SK-N-SH (cell line): ENCODE data around the gene CACNA1A. TPM values are rescaled to one million over a fixed set of nuclear protein-coding genes. Genes with fewer than 3 reads are reported as not detected.

ENCODE experiments used
- CTCF ChIA-PET: fragments of 300-600, 350-600 bp; formaldehyde crosslinking; extraction: SDS; loops from one replicate; lab custom pipeline; 2021; lab: Yijun Ruan, JAX
- POLR2A ChIA-PET: fragments of 350-600 bp; sonication (Branson Sonifier 250); formaldehyde crosslinking; extraction: SDS; loops from one replicate; lab custom pipeline; 2020; ENCODE audit warnings: antibody characterized with exemption, inconsistent platforms; lab: Yijun Ruan, JAX
- DNase-seq: peaks from one replicate; pipeline ENCODE4 v3.0.0; 2012
- H2AFZ ChIP-seq: fragments of 200-600 bp; sonication (generic); 2 replicates; pipeline ENCODE4 v1.8.1; 2016; ENCODE audit warnings: antibody characterized with exemption, mild to moderate bottlenecking, low read depth
- H3F3A ChIP-seq: fragments of 200-600 bp; sonication (generic); replicated peaks from 2 replicates; pipeline ENCODE3; 2016; ENCODE audit warnings: antibody characterized with exemption, mild to moderate bottlenecking; ENCODE audit not compliant: insufficient read depth
- H3K27ac ChIP-seq, 2 experiments: fragments of 200-500 bp in 1 of 2; fragments of 200-600 bp in 1 of 2; sonication (Bioruptor generic) in 1 of 2; sonication (generic), shearing (Covaris generic) in 1 of 2; 2 replicates each; pipeline versions ENCODE4 v1.5.1 to v1.6.1; 2014 to 2016; ENCODE audit warnings: low read depth in 2 of 2, inconsistent platforms in 1 of 2, low read length in 1 of 2, mild to moderate bottlenecking in 1 of 2, mixed read lengths in 1 of 2
- H3K27me3 ChIP-seq: fragments of 200-600 bp; sonication (generic), shearing (Covaris generic); 2 replicates; pipeline ENCODE4 v1.6.1; 2016; ENCODE audit warnings: mixed run types; ENCODE audit not compliant: insufficient read depth
- H3K36me3 ChIP-seq, 2 experiments: fragments of 200-500 bp in 1 of 2; fragments of 200-600 bp in 1 of 2; sonication (Bioruptor generic) in 1 of 2; sonication (generic) in 1 of 2; replicated peaks in 1 of 2; 2 replicates each; pipeline versions ENCODE3 to v1.5.1; 2014 to 2016; ENCODE audit warnings: low read length in 1 of 2, mild to moderate bottlenecking in 1 of 2; ENCODE audit not compliant: insufficient read depth in 2 of 2, control insufficient read depth in 1 of 2
- H3K4me1 ChIP-seq, 2 experiments: fragments of 200-500 bp in 1 of 2; fragments of 200-600 bp in 1 of 2; sonication (Bioruptor generic) in 1 of 2; sonication (generic), shearing (Covaris generic) in 1 of 2; 2 replicates each; pipeline versions ENCODE4 v1.5.1 to v1.6.1; 2014 to 2016; ENCODE audit warnings: low read depth in 1 of 2, low read length in 1 of 2, mixed run types in 1 of 2; ENCODE audit not compliant: insufficient read depth in 2 of 2, control insufficient read depth in 1 of 2
- H3K4me2 ChIP-seq: fragments of 200-600 bp; sonication (generic), shearing (Covaris generic); 2 replicates; pipeline ENCODE4 v1.6.1; 2017; ENCODE audit warnings: mixed run types
- H3K4me3 ChIP-seq, 2 experiments: fragments of 200-500 bp in 1 of 2; fragments of 200-600 bp in 1 of 2; sonication (Bioruptor generic) in 1 of 2; sonication (generic), shearing (Covaris generic) in 1 of 2; 2 replicates each; pipeline versions ENCODE4 v1.5.1 to v1.8.1; 2014 to 2016; ENCODE audit warnings: low read depth in 2 of 2, inconsistent platforms in 1 of 2, low read length in 1 of 2, mild to moderate bottlenecking in 1 of 2, mixed read lengths in 1 of 2, moderate library complexity in 1 of 2
- H3K79me2 ChIP-seq: fragments of 200-600 bp; sonication (generic); 2 replicates; pipeline ENCODE4 v1.8.1; 2017; ENCODE audit warnings: mild to moderate bottlenecking; ENCODE audit not compliant: insufficient read depth
- H3K9ac ChIP-seq: fragments of 200-600 bp; sonication (generic); 2 replicates; pipeline ENCODE4 v1.6.1; 2017; ENCODE audit warnings: mixed run types
- H3K9me2 ChIP-seq: fragments of 200-600 bp; sonication (generic); 2 replicates; pipeline ENCODE4 v1.6.1; 2017; ENCODE audit warnings: mixed run types
- H3K9me3 ChIP-seq: fragments of 200-600 bp; sonication (generic); 2 replicates; pipeline ENCODE4 v1.6.1; 2017; ENCODE audit warnings: mixed run types, mild to moderate bottlenecking, moderate library complexity
- H4K20me1 ChIP-seq: fragments of 200-600 bp; sonication (generic); 2 replicates; pipeline ENCODE4 v1.6.1; 2017; ENCODE audit warnings: mild to moderate bottlenecking, mixed run types; ENCODE audit not compliant: insufficient read depth
- EP300 ChIP-seq, 2 experiments: IDR thresholded peaks; 2 replicates each; pipeline versions ENCODE4 v1.4.0 to v1.6.1; 2012; ENCODE audit warnings: borderline replicate concordance in 1 of 2, low read depth in 1 of 2, low read length in 1 of 2
- FOSL2 ChIP-seq: IDR thresholded peaks from 2 replicates; pipeline ENCODE4 v1.4.0; 2012; ENCODE audit warnings: low read depth, mild to moderate bottlenecking, moderate library complexity, borderline replicate concordance
- FOXM1 ChIP-seq: IDR thresholded peaks from 2 replicates; pipeline ENCODE4 v1.4.0; 2012; ENCODE audit warnings: low read depth, mild to moderate bottlenecking
- GATA2 ChIP-seq: sonication (generic); formaldehyde crosslinking; IDR thresholded peaks from 2 replicates; pipeline ENCODE4 v1.5.0; 2020; ENCODE audit warnings: mild to moderate bottlenecking, missing genetic modification reagents
- JUND ChIP-seq: IDR thresholded peaks from 2 replicates; pipeline ENCODE4 v1.4.0; 2012
- MAX ChIP-seq: IDR thresholded peaks from 2 replicates; pipeline ENCODE4 v1.4.0; 2012; ENCODE audit warnings: low read depth
- MXI1 ChIP-seq: IDR thresholded peaks from 2 replicates; pipeline ENCODE4 v1.6.1; 2012; ENCODE audit warnings: mild to moderate bottlenecking, low read depth, low read length, improper control_type of control experiment
- NRF1 ChIP-seq: IDR thresholded peaks from 2 replicates; pipeline ENCODE4 v1.6.1; 2012; ENCODE audit warnings: low read depth, mild to moderate bottlenecking, low read length
- TAF1 ChIP-seq: IDR thresholded peaks from 2 replicates; pipeline ENCODE4 v1.6.1; 2012; ENCODE audit warnings: low read depth, mild to moderate bottlenecking, low read length, moderate library complexity, borderline replicate concordance
- YY1 ChIP-seq: IDR thresholded peaks from 2 replicates; pipeline ENCODE4 v1.4.0; 2012; ENCODE audit warnings: low read depth, mild to moderate bottlenecking
- ZBTB33 ChIP-seq: IDR thresholded peaks from 2 replicates; pipeline ENCODE4 v1.4.0; 2012; ENCODE audit warnings: low read depth, borderline replicate concordance
- WGBS: methylation state at CpG from one replicate; pipeline ENCODE4 v1.1.6; 2017; ENCODE audit warnings: low lambda C conversion rate; 5-methylcytosine and 5-hydroxymethylcytosine counted together
- polyA plus RNA-seq, 3 experiments: library from polyadenylated mRNA; depleted of rRNA; stranded (reverse); fragments of >200 nt; gene quantifications; 2 replicates each; pipeline ENCODE4 v1.2.3, GENCODE V29; 2012
- TF ChIP-seq, protein P1 (sequence below): IDR thresholded peaks from 2 replicates; pipeline ENCODE4 v1.6.1; 2012; ENCODE audit warnings: mild to moderate bottlenecking, low read depth, low read length, moderate library complexity
- TF ChIP-seq, protein P2 (sequence below): fragments of 150-350 bp; IDR thresholded peaks from 2 replicates; pipeline ENCODE4 v1.6.1; 2017; ENCODE audit warnings: antibody characterized with exemption, low read length, low read depth, borderline replicate concordance

Gene CACNA1A
- polyA plus RNA-seq, 1 of the 3 experiments (the other 2 are of a cell fraction) = 1.3 TPM

- TF ChIP-seq FOXM1 (no peak), ZBTB33 (no peak), GATA2 (no peak)
Measured at GRCh38 chr19:13466697-13467096, 39.6 kb downstream of the CACNA1A start (continued).

DNA sequence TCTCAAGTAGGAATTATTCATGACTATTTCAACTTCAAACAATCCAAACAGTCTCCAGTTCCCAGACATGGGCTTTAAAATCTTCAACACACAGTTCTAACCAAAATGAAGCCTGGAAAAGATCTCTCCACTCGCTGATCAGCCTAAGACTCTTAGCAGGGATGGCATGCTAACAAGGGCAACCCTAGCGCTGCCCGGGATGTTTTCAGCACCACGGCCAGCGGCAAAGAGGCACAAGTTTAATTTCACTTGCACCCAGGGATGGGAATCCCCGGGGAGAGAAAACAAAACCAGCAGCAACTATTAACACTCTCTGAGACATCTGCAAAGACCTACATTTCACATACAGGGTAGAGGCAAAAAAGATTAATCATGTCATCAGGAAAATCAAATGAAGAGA, 43.0 kb downstream of the CACNA1A start:
- TF ChIP-seq JUND = no peak
- TF ChIP-seq, protein P1, sequence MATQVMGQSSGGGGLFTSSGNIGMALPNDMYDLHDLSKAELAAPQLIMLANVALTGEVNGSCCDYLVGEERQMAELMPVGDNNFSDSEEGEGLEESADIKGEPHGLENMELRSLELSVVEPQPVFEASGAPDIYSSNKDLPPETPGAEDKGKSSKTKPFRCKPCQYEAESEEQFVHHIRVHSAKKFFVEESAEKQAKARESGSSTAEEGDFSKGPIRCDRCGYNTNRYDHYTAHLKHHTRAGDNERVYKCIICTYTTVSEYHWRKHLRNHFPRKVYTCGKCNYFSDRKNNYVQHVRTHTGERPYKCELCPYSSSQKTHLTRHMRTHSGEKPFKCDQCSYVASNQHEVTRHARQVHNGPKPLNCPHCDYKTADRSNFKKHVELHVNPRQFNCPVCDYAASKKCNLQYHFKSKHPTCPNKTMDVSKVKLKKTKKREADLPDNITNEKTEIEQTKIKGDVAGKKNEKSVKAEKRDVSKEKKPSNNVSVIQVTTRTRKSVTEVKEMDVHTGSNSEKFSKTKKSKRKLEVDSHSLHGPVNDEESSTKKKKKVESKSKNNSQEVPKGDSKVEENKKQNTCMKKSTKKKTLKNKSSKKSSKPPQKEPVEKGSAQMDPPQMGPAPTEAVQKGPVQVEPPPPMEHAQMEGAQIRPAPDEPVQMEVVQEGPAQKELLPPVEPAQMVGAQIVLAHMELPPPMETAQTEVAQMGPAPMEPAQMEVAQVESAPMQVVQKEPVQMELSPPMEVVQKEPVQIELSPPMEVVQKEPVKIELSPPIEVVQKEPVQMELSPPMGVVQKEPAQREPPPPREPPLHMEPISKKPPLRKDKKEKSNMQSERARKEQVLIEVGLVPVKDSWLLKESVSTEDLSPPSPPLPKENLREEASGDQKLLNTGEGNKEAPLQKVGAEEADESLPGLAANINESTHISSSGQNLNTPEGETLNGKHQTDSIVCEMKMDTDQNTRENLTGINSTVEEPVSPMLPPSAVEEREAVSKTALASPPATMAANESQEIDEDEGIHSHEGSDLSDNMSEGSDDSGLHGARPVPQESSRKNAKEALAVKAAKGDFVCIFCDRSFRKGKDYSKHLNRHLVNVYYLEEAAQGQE = peak; percentile 98
- no peak for DNase-seq
- H3K9me2 ChIP-seq = no peaks in the 10 kb centered on the region
- 0% methylated on average over 6 of the region's 6 CpGs for WGBS
- no peaks in the 10 kb centered on the region for H3K9me3 ChIP-seq
- ChIA-PET CTCF (no interaction called here), POLR2A (no interaction called here)
- no peak overlapping the region for H3K9ac ChIP-seq
- no peak overlapping the region for H3K4me3 ChIP-seq
- peaks cover 40% of the 10 kb centered on the region for H3K27me3 ChIP-seq
- no peak overlapping the region for H3K27ac ChIP-seq
- H2AFZ ChIP-seq = no peak overlapping the region
- no peaks in the 10 kb centered on the region for H4K20me1 ChIP-seq
- H3K4me1 ChIP-seq = no peaks in the 10 kb centered on the region
- H3K79me2 ChIP-seq = no peaks in the 10 kb centered on the region
- no peaks in the 10 kb centered on the region for H3F3A ChIP-seq
- H3K36me3 ChIP-seq = no peaks in the 10 kb centered on the region
- no peak overlapping the region for H3K4me2 ChIP-seq

DNA sequence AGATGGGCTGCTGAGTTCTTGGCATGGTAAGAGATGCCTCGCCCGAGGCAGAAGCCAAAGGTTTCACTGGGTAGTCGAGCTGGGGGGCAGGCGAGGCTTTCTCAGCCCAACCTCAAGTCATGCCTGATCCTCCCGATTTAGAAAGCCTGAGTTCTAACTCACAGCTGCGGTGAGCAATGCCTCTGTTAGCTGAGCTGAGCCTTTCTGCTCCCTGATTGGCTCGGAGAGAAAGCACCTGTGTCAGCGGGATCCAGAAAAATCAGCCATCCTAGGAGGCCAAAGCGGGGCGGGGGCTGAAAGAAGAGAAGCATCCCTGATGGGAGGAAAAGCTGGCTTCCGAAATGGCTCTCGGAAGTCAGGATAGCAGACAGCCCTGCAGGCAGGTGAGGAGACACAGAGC, 44.7 kb downstream of the CACNA1A start:
- no peaks in the 10 kb centered on the region for H3F3A ChIP-seq
- ChIA-PET POLR2A (no interaction called here), CTCF (no interaction called here)
- WGBS = under 1% methylated on average over 10 of the region's 12 CpGs
- H3K4me2 ChIP-seq = no peak overlapping the region
- H3K27ac ChIP-seq = no peak overlapping the region
- no peak overlapping the region for H2AFZ ChIP-seq
- H3K9me2 ChIP-seq = no peaks in the 10 kb centered on the region
- no peaks in the 10 kb centered on the region for H4K20me1 ChIP-seq
- no peak overlapping the region for H3K4me3 ChIP-seq
- no peaks in the 10 kb centered on the region for H3K36me3 ChIP-seq
- H3K9ac ChIP-seq = no peak overlapping the region
- H3K27me3 ChIP-seq = peaks cover 56% of the 10 kb centered on the region
- H3K79me2 ChIP-seq = no peaks in the 10 kb centered on the region
- no peaks in the 10 kb centered on the region for H3K4me1 ChIP-seq
- DNase-seq = no peak
- H3K9me3 ChIP-seq = no peaks in the 10 kb centered on the region
- TF ChIP-seq FOXM1 (no peak), MAX (no peak), TAF1 (no peak), YY1 (no peak), EP300 (IDR thresholded peaks at IDR 0.05; ENCODE audit: borderline replicate concordance in 1 of 2, low read depth in 1 of 2, low read length in 1 of 2) (no peak), NRF1 (no peak), FOSL2 (no peak), MXI1 (no peak)
- TF ChIP-seq, protein P1 = no peak
- TF ChIP-seq, protein P2, sequence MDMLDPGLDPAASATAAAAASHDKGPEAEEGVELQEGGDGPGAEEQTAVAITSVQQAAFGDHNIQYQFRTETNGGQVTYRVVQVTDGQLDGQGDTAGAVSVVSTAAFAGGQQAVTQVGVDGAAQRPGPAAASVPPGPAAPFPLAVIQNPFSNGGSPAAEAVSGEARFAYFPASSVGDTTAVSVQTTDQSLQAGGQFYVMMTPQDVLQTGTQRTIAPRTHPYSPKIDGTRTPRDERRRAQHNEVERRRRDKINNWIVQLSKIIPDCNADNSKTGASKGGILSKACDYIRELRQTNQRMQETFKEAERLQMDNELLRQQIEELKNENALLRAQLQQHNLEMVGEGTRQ = no peak
